Lower lobe of right lung (tissue), 2 donors: Measurements from ENCODE around the gene CADPS2. TPM values are rescaled to one million over a fixed set of nuclear protein-coding genes. Genes with fewer than 3 reads are reported as not detected.

Experiments used
- ATAC-seq, 2 donors: fragments of 200-7000 bp; cut with Tn5 transposase; one replicate each; pipeline ENCODE4 v1.9.1; 2020 to 2022; ENCODE audit warnings: mild to moderate bottlenecking in 2 of 2, moderate library complexity in 2 of 2
- DNase-seq: peaks from one replicate; pipeline ENCODE4 v3.0.0-alpha.2; 2020
- H3K27ac ChIP-seq: fragments of 200-600 bp; one replicate; pipeline ENCODE4 v1.8.0; 2022
- H3K27me3 ChIP-seq: fragments of 200-600 bp; one replicate; pipeline ENCODE4 v1.8.0; 2022; ENCODE audit warnings: low read depth
- H3K36me3 ChIP-seq: fragments of 200-600 bp; one replicate; pipeline ENCODE4 v1.8.0; 2022; ENCODE audit warnings: mild to moderate bottlenecking
- H3K4me1 ChIP-seq: fragments of 200-600 bp; one replicate; pipeline ENCODE4 v1.8.0; 2022
- H3K4me3 ChIP-seq: fragments of 200-600 bp; one replicate; pipeline ENCODE4 v1.8.0; 2022; ENCODE audit warnings: mild to moderate bottlenecking
- H3K9me3 ChIP-seq: fragments of 200-600 bp; one replicate; pipeline ENCODE4 v1.8.0; 2022
- CTCF ChIP-seq: fragments of 200-600 bp; IDR thresholded peaks from one replicate; pipeline ENCODE4 v1.8.0; 2022; ENCODE audit warnings: antibody characterized with exemption, mild to moderate bottlenecking
- intact Hi-C: fragments of 100-400 bp; cut with DNase I; formaldehyde crosslinking; loops from one replicate; pipeline ENCODE4 v1.11.0; 2022
- total RNA-seq: library from RNA; stranded (reverse); fragmentation: NEBNext Ultra II Directional; extraction: Animal tissue kit (Norgen Biotek cat#: 25700); gene quantifications from one replicate; pipeline ENCODE4 v1.2.1, GENCODE V29; 2021
- donor health status: DM: no; HTN: yes; CAD: no; lungs with severe emphysema.

The CADPS2 gene
- total RNA-seq, 1 donor from 2014 or later, result 41.1 TPM

- Histone ChIP-seq H3K4me3 (no peak overlapping the region), H3K9me3 (no peaks in the 10 kb centered on the region), H3K27ac (no peak overlapping the region), H3K36me3 (peaks cover 6% of the 10 kb centered on the region), H3K4me1 (no peaks in the 10 kb centered on the region), H3K27me3 (no peaks in the 10 kb centered on the region)
- DNase-seq (no peak), ATAC-seq (no peak)
- TF ChIP-seq CTCF, result no peak
- intact Hi-C loops, result no loop called here
These were observed 484.0 kb downstream of the CADPS2 start for GRCh38 chr7:122402235-122402634.

GRCh38 chr7:122397381-122397780 lies 488.9 kb downstream of the CADPS2 start:
- Histone ChIP-seq H3K4me3 (no peak overlapping the region), H3K27me3 (no peaks in the 10 kb centered on the region), H3K4me1 (no peaks in the 10 kb centered on the region), H3K36me3 (peaks cover 4% of the 10 kb centered on the region), H3K27ac (no peak overlapping the region), H3K9me3 (no peaks in the 10 kb centered on the region)
- DNase-seq, result no peak
- intact Hi-C loops, result no loop called here
- no peak for ATAC-seq
- no peak for TF ChIP-seq CTCF

- TF ChIP-seq CTCF, result no peak
- Histone ChIP-seq H3K27ac (no peak overlapping the region), H3K36me3 (peaks cover 4% of the 10 kb centered on the region), H3K9me3 (no peaks in the 10 kb centered on the region), H3K4me3 (no peak overlapping the region), H3K4me1 (no peaks in the 10 kb centered on the region), H3K27me3 (no peaks in the 10 kb centered on the region)
- intact Hi-C loops, result no loop called here
- ATAC-seq (no peak), DNase-seq (no peak)
These were observed 491.7 kb downstream of the CADPS2 start for GRCh38 chr7:122394512-122394911.

- Histone ChIP-seq H3K4me3 (no peak overlapping the region), H3K27me3 (no peaks in the 10 kb centered on the region), H3K27ac (no peak overlapping the region), H3K9me3 (no peaks in the 10 kb centered on the region), H3K36me3 (peaks cover 26% of the 10 kb centered on the region), H3K4me1 (no peaks in the 10 kb centered on the region)
- TF ChIP-seq CTCF, result no peak
- ATAC-seq (no peak), DNase-seq (no peak)
- intact Hi-C loops, result no loop called here
These were observed 501.7 kb downstream of the CADPS2 start for GRCh38 chr7:122384528-122384927.

- Histone ChIP-seq H3K27me3 (no peaks in the 10 kb centered on the region), H3K36me3 (peaks cover 24% of the 10 kb centered on the region), H3K27ac (no peak overlapping the region), H3K4me1 (no peaks in the 10 kb centered on the region), H3K4me3 (no peak overlapping the region), H3K9me3 (no peaks in the 10 kb centered on the region)
- ATAC-seq, result no peak
- no peak for TF ChIP-seq CTCF
- intact Hi-C loops, result no loop called here
- no peak for DNase-seq
These were observed 502.3 kb downstream of the CADPS2 start for GRCh38 chr7:122383934-122384333.

GRCh38 chr7:122380992-122381391 lies 505.3 kb downstream of the CADPS2 start:
- Histone ChIP-seq H3K9me3 (no peaks in the 10 kb centered on the region), H3K4me1 (no peaks in the 10 kb centered on the region), H3K36me3 (peaks cover 5% of the 10 kb centered on the region), H3K27ac (no peak overlapping the region), H3K4me3 (no peak overlapping the region), H3K27me3 (no peaks in the 10 kb centered on the region)
- ATAC-seq (no peak), DNase-seq (no peak)
- TF ChIP-seq CTCF, result no peak
- intact Hi-C loops, result no loop called here
